IMR-90 (cell line): ENCODE data around the gene RBM25. TPM values are rescaled to one million over a fixed set of nuclear protein-coding genes. Genes with fewer than 3 reads are reported as not detected.

Experiments
- ATAC-seq: fragments of 200-7000 bp; cut with Tn5 transposase; 2 replicates; pipeline ENCODE4 v1.9.1; 2020; ENCODE audit warnings: low read depth, mild to moderate bottlenecking, moderate library complexity
- BruUV-seq: library from RNA; stranded (reverse); fragments of 400-500 nt; replicated peaks from 2 replicates; lab custom pipeline; 2021; lab: Mats Ljungman, UMichigan
- CTCF ChIA-PET: fragments of 300-600 bp; formaldehyde crosslinking; extraction: SDS; loops from one replicate; lab custom pipeline; 2021; ENCODE audit warnings: antibody characterized with exemption; lab: Yijun Ruan, JAX
- POLR2A ChIA-PET: fragments of 300-600 bp; sonication (Branson Sonifier 250); formaldehyde crosslinking; loops from one replicate; lab custom pipeline; 2022; ENCODE audit warnings: antibody characterized with exemption; ENCODE audit not compliant: unreplicated experiment; lab: Charles Lee
- DNase-seq: peaks from one replicate; pipeline ENCODE4 v3.0.0; 2013
- H2AFZ ChIP-seq: replicated peaks from 2 replicates; pipeline ENCODE3; 2013; ENCODE audit warnings: low read length, mild to moderate bottlenecking; ENCODE audit not compliant: poor library complexity
- H2AK5ac ChIP-seq: 2 replicates; pipeline ENCODE4 v1.6.1; 2013; ENCODE audit warnings: low read depth, low read length, inconsistent platforms
- H2AK9ac ChIP-seq: replicated peaks from 2 replicates; pipeline ENCODE3; 2013; ENCODE audit warnings: mild to moderate bottlenecking, low read depth, low read length, moderate library complexity; ENCODE audit not compliant: poor library complexity
- H2BK120ac ChIP-seq: 2 replicates; pipeline ENCODE4 v1.6.1; 2013; ENCODE audit warnings: low read depth, low read length, inconsistent platforms
- H2BK15ac ChIP-seq: 3 replicates; pipeline ENCODE4 v1.6.1; 2013; ENCODE audit warnings: low read depth, low read length, inconsistent platforms
- H2BK20ac ChIP-seq: 2 replicates; pipeline ENCODE4 v1.6.1; 2013; ENCODE audit warnings: low read depth, mild to moderate bottlenecking, inconsistent platforms, low read length, moderate library complexity
- H2BK5ac ChIP-seq: 2 replicates; pipeline ENCODE4 v1.6.1; 2013; ENCODE audit warnings: mild to moderate bottlenecking, low read depth, low read length, inconsistent platforms; ENCODE audit not compliant: poor library complexity, severe bottlenecking
- H3K14ac ChIP-seq: replicated peaks from 2 replicates; pipeline ENCODE4 v1.6.1; 2013; ENCODE audit warnings: low read depth, low read length, inconsistent platforms
- H3K18ac ChIP-seq: 2 replicates; pipeline ENCODE4 v1.6.1; 2013; ENCODE audit warnings: low read depth, low read length, control low read depth
- H3K23ac ChIP-seq: 2 replicates; pipeline ENCODE4 v1.6.1; 2013; ENCODE audit warnings: low read depth, low read length, inconsistent platforms
- H3K27ac ChIP-seq: 2 replicates; pipeline ENCODE4 v1.5.1; 2013; ENCODE audit warnings: mild to moderate bottlenecking, control low read depth, low read length; ENCODE audit not compliant: insufficient read depth
- H3K27me3 ChIP-seq: 2 replicates; pipeline ENCODE4 v1.6.1; 2013; ENCODE audit warnings: low read length; ENCODE audit not compliant: control insufficient read depth, insufficient read depth
- H3K36me3 ChIP-seq: 2 replicates; pipeline ENCODE4 v1.6.1; 2013; ENCODE audit warnings: low read length, mixed read lengths; ENCODE audit not compliant: control insufficient read depth, insufficient read depth
- H3K4ac ChIP-seq: 2 replicates; pipeline ENCODE4 v1.6.1; 2013; ENCODE audit warnings: low read depth, low read length, inconsistent platforms
- H3K4me1 ChIP-seq: 2 replicates; pipeline ENCODE4 v1.6.1; 2013; ENCODE audit warnings: low read length, mixed read lengths; ENCODE audit not compliant: control insufficient read depth, insufficient read depth
- H3K4me2 ChIP-seq: 2 replicates; pipeline ENCODE4 v1.6.1; 2013; ENCODE audit warnings: low read depth, mild to moderate bottlenecking, control low read depth, low read length, moderate library complexity
- H3K4me3 ChIP-seq: 2 replicates; pipeline ENCODE4 v1.5.1; 2013; ENCODE audit warnings: low read depth, mild to moderate bottlenecking, control low read depth, low read length, moderate library complexity; ENCODE audit not compliant: insufficient read depth
- H3K56ac ChIP-seq: 2 replicates; pipeline ENCODE4 v1.6.1; 2013; ENCODE audit warnings: low read length, inconsistent platforms; ENCODE audit not compliant: insufficient read depth; ENCODE audit errors: extremely low read depth
- H3K79me1 ChIP-seq, 2 experiments: 2 replicates each; pipeline ENCODE4 v1.6.1; 2013; ENCODE audit warnings: low read length in 2 of 2, inconsistent platforms in 1 of 2, low read depth in 1 of 2
- H3K9ac ChIP-seq: 2 replicates; pipeline ENCODE4 v1.6.1; 2013; ENCODE audit warnings: low read depth, low read length, control low read depth
- H3K9me1 ChIP-seq: 2 replicates; pipeline ENCODE4 v1.6.1; 2013; ENCODE audit warnings: low read length, inconsistent platforms; ENCODE audit not compliant: insufficient read depth
- H3K9me3 ChIP-seq: 2 replicates; pipeline ENCODE4 v1.6.1; 2013; ENCODE audit warnings: low read length; ENCODE audit not compliant: control insufficient read depth, insufficient read depth
- H4K20me1 ChIP-seq: 2 replicates; pipeline ENCODE4 v1.6.1; 2013; ENCODE audit warnings: low read length, inconsistent platforms; ENCODE audit not compliant: insufficient read depth
- H4K5ac ChIP-seq: 2 replicates; pipeline ENCODE4 v1.6.1; 2013; ENCODE audit warnings: mild to moderate bottlenecking, low read depth, low read length, control low read depth
- H4K8ac ChIP-seq, 2 experiments: 2 replicates each; pipeline ENCODE4 v1.6.1; 2013; ENCODE audit warnings: low read depth in 2 of 2, low read length in 2 of 2, control low read depth in 1 of 2, inconsistent platforms in 1 of 2
- H4K91ac ChIP-seq: 2 replicates; pipeline ENCODE4 v1.6.1; 2013; ENCODE audit warnings: low read depth, low read length, inconsistent platforms; ENCODE audit not compliant: insufficient read depth
- MXI1 ChIP-seq: IDR thresholded peaks from 2 replicates; pipeline ENCODE4 v1.6.1; 2012; ENCODE audit warnings: low read depth, mild to moderate bottlenecking, low read length, moderate library complexity, borderline replicate concordance
- RFX5 ChIP-seq: IDR thresholded peaks from 2 replicates; pipeline ENCODE4 v1.8.0; 2012; ENCODE audit warnings: low read depth, mild to moderate bottlenecking, low read length, moderate library complexity
- SMC3 ChIP-seq: fragments of 150-350 bp; IDR thresholded peaks from 2 replicates; pipeline ENCODE4 v1.6.1; 2016; ENCODE audit warnings: low read depth, mild to moderate bottlenecking, antibody characterized with exemption, low read length, moderate library complexity
- WGBS, 2 experiments: methylation state at CpG; one replicate each; pipeline versions ENCODE4 v1.1.5 to v1.1.7; 2013; ENCODE audit warnings: missing lambda C conversion rate in 2 of 2; ENCODE audit not compliant: insufficient read length in 1 of 2; ENCODE audit errors: extremely low coverage in 2 of 2; 5-methylcytosine and 5-hydroxymethylcytosine counted together
- dilution Hi-C: fragments of 300-500 bp; cut with HindIII; formaldehyde crosslinking; loops from one replicate; pipeline ENCODE4 v1.14.3; 2018; ENCODE audit warnings: low sequenced_read_pairs; ENCODE audit not compliant: unreplicated experiment
- in situ Hi-C: fragments of 300-500 bp; cut with MboI; formaldehyde crosslinking; loops from 3 replicates; pipeline ENCODE4 v1.14.3; 2019; ENCODE audit warnings: low sequenced_read_pairs, inconsistent platforms, mixed read lengths
- intact Hi-C: fragments of 100-400 bp; cut with micrococcal nuclease; formaldehyde crosslinking; loops from 2 replicates; pipeline ENCODE4 v1.10.0; 2022
- polyA plus RNA-seq, 3 experiments: library from polyadenylated mRNA; depleted of rRNA; stranded (reverse); fragments of >200 nt; gene quantifications; 2 replicates each; pipeline ENCODE4 v1.2.3, GENCODE V29; 2012; ENCODE audit warnings: low replicate concordance in 1 of 3
- total RNA-seq: library from RNA; depleted of rRNA; stranded (reverse); fragments of >200 nt; gene quantifications from 2 replicates; pipeline ENCODE4 v1.2.3, GENCODE V29; 2012

Gene RBM25
- total and polyA plus RNA-seq, 2 of the 4 experiments (the other 2 are of a cell fraction) = 32.3 to 32.9 TPM

- no peak for TF ChIP-seq RFX5
- TF ChIP-seq MXI1 = no peak
- no peak for TF ChIP-seq SMC3
- Histone ChIP-seq H3K9me3 (no peaks in the 10 kb centered on the region), H3K27ac (no peak overlapping the region), H2BK5ac (no peak overlapping the region), H2BK15ac (no peak overlapping the region), H4K5ac (no peak overlapping the region), H3K9ac (no peak overlapping the region), H4K20me1 (no peaks in the 10 kb centered on the region), H3K79me1 (0 out of 4 replicates have a peak, but pooled peaks cover 0 to 5% of the 10 kb centered on the region in 2 experiments), H2AFZ (no peak overlapping the region), H3K36me3 (peaks cover 17% of the 10 kb centered on the region), H2AK9ac (no peak overlapping the region), H3K23ac (no peak overlapping the region), H3K4me3 (no peak overlapping the region), H3K4me1 (peaks cover 2% of the 10 kb centered on the region; the same call in 1 of the 2 replicates), H3K4me2 (no peak overlapping the region), H2AK5ac (no peak overlapping the region), H2BK20ac (no peak overlapping the region), H3K18ac (no peak overlapping the region), H3K27me3 (no peaks in the 10 kb centered on the region), H3K14ac (no peak overlapping the region), H4K91ac (no peak overlapping the region), H4K8ac (no peak overlapping the region), H3K56ac (no peak overlapping the region), H3K9me1 (no peaks in the 10 kb centered on the region; the same call in 1 of the 2 replicates), H3K4ac (no peak overlapping the region), H2BK120ac (no peak overlapping the region)
- intact Hi-C loops (loop anchor here (2.0 kb wide), 1 partner anchor 44 kb away; no protein-coding TSS in a partner anchor), dilution Hi-C loops (no loop called here), in situ Hi-C loops (no loop called here)
- DNase-seq (no peak), ATAC-seq (no peak)
- CTCF ChIA-PET = no interaction called here
- WGBS, 2 experiments = 50% methylated on average over 1 of the region's 6 CpGs; no CpG with 5 or more reads in 1 of the 2 experiments
- BruUV-seq = no TSS peak
- POLR2A ChIA-PET = no interaction called here
Observed at GRCh38 chr14:73124180-73124894, 66.0 kb downstream of the RBM25 start.
